GM10847 (cell line): ENCODE data around the gene ARAF.

ENCODE experiments used
- POLR2A ChIP-seq: IDR thresholded peaks from 2 replicates; pipeline ENCODE4 v1.6.1; 2011; ENCODE audit not compliant: insufficient read length; ENCODE audit errors: extremely low read depth

ARAF gene

DNA sequence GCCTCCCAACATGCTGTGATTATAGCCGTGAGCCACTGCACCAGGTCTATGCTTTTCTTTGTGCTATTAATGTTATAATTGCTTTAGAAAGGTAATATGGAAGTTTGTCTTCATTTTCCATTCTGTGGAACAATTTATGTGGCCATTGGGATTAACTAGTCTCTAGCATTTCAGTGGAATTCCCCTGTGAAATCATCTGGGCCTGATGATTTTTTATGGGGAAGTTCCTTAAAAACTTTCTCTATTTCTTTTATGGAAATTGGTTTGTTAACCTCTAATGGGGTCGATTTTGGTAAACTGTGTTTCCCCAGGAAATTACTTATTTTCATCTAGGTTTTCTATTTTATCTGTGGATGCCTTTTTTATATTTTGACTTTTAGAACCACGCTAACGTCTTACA, 32.5 kb downstream of the ARAF start:
- TF ChIP-seq POLR2A = no peak

GRCh38 chrX:47595716-47596251, 34.8 kb downstream of the ARAF start:
- TF ChIP-seq POLR2A = no peak

DNA sequence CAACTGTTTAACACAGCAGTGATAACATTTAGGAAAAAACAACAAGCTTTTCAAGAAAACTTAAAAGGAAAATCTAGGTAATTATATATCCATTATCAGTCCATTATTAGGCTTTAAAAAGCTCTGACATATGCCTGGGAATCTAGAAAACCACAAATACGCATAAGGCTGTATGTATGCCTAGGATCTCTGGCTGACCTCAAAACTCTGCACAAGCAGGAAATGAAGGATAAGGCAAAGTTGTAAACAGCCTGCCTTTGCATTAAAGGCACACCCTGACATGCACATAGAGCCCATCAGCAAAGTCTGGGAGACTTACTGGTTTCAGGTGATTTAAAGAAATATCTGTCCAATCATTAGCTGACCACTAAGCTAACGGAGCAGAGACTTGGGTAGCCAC, 35.3 kb downstream of the ARAF start:
- no peak for TF ChIP-seq POLR2A

- TF ChIP-seq POLR2A = no peak
These were observed 36.2 kb downstream of the ARAF start for GRCh38 chrX:47597222-47597621.

- TF ChIP-seq POLR2A = no peak
These were observed 44.0 kb downstream of the ARAF start for GRCh38 chrX:47605024-47605423.

GRCh38 chrX:47607091-47607490, 46.1 kb downstream of the ARAF start:
- no peak for TF ChIP-seq POLR2A

- TF ChIP-seq POLR2A = no peak
These were observed 47.3 kb downstream of the ARAF start for GRCh38 chrX:47608130-47608810.

DNA sequence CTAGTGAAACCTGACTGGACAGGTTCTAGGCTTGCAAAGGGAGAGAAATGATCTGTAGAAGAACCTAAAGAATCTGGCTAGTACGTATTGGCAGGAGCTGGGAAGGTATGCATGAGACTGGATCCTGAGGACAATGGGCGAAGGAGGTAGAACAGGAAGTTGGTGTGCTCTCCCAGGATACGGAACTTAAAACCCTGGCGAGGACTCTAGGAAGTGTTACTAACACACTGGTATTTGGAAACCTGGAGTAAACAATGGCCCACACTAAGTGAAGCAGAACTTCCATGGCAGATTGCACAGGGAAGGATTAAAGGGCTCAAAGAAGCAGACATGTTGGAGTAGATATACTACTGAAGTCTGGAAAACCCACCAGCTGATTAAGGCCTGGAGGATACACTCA, 49.5 kb downstream of the ARAF start:
- no peak for TF ChIP-seq POLR2A

DNA sequence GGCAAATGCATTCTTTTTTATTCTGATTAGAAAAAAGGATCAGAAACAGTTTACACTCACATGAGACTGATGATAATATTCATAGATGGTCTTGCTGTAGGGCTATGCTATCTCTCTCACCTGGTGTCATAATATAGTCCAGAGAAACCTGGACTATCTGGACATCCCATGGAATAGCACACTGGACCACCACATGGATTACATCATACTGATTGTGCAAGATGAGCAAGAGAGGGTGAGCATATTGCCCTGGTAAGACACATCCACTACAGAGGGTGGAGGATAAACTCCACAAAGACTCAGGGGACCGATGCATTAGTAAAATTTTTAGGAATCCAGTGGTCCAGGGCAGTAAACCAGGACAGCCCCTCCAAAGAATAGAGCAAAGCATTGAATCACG, 50.5 kb downstream of the ARAF start:
- no peak for TF ChIP-seq POLR2A

DNA sequence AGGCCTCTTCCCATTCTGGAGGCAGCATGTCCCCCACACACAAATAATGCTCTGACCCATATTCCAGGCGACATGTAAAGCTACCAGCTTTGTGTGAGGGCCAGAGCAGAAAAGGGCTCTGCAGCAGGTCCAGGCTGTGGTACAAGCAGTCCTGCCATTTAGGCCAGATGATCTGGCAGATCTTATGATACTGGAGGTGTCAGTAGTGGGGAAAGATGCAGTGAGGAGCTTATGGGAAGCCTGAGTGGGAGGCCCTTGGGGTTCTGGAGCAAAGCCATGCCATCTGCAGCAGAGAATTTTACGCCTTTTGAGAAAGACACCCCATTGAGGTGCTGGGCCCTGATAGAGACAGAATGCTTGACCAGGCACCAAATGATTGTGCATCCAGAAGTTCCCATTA, 50.9 kb downstream of the ARAF start:
- TF ChIP-seq POLR2A = no peak

GRCh38 chrX:47612418-47612817, 51.4 kb downstream of the ARAF start:
- no peak for TF ChIP-seq POLR2A

DNA sequence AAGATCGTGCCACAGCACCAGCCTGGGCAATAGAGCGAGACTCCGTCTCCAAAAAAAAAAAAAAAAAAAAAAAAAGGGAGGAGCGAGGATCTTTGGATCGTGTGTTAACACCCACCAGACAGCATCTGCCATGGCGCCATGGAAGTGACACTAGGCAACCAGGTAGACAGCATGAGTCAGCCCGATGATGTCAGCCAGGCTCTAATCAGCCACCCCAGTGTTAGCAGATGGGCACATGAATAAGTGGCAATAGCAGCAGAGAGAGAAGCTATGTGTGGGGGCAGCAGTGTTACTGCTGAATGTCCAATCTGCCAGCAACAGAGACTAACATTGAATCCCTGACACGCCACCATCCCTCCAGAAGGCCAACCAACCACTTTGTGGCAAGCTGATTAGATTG, 52.1 kb downstream of the ARAF start:
- no peak for TF ChIP-seq POLR2A

DNA sequence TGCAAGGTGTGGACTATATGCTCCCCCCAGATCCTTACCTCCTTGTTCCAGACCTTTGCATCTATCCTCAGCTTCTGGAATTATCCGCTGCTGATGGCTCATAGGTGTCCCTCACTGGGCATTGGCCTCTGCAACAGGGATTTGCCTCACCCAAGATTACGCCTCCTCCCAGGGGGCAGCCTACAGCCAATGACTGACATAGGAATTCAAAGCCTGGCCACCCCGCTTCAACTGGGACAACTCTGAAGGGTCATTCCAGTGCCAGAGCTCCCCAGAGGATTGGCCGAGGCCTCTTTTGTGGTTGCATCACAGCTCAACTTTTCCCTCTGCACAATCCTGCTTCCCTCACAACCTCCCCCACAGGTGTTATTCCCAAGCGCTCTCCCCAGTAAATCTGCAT, 53.6 kb downstream of the ARAF start:
- TF ChIP-seq POLR2A = no peak

GRCh38 chrX:47618923-47619485, 58.0 kb downstream of the ARAF start:
- no peak for TF ChIP-seq POLR2A

- no peak for TF ChIP-seq POLR2A
These were observed 58.7 kb downstream of the ARAF start, which contains the start of gene SYN1 for GRCh38 chrX:47619486-47620302. TSS of gene SYN1 (minus strand) at chrX:47619857. CDS start at chrX:47619728, 129 bp downstream.

- no peak for TF ChIP-seq POLR2A
These were observed 59.3 kb downstream of the ARAF start for GRCh38 chrX:47620303-47620685.
